K562 (cell line): ENCODE data around the gene CEBPA. TPM values are rescaled to one million over a fixed set of nuclear protein-coding genes. Genes with fewer than 3 reads are reported as not detected.

ENCODE experiments used
- ATAC-seq: fragments of 200-7000 bp; cut with Tn5 transposase; 3 replicates; pipeline ENCODE4 v1.9.1; 2020; ENCODE audit warnings: moderate library complexity
- BruUV-seq: library from RNA; stranded (reverse); fragments of 400-500 nt; replicated peaks from 2 replicates; lab custom pipeline; 2021; lab: Mats Ljungman, UMichigan
- CTCF ChIA-PET: fragments of 300-600 bp; formaldehyde crosslinking; extraction: SDS; loops from one replicate; lab custom pipeline; 2021; ENCODE audit warnings: low intra/inter-chr PET ratio; lab: Yijun Ruan, JAX
- POLR2A ChIA-PET: fragments of 300-600, 350-650 bp; sonication (Branson Sonifier 250); formaldehyde crosslinking; extraction: SDS; loops from one replicate; lab custom pipeline; 2021; ENCODE audit warnings: antibody characterized with exemption, inconsistent platforms; lab: Yijun Ruan, JAX
- DNase-seq, 4 experiments: peaks; one replicate each; pipeline versions ENCODE4 v3.0.0 to v3.0.0-alpha.2; 2011 to 2018; ENCODE audit warnings: low spot score in 3 of 4, mixed read lengths in 3 of 4; ENCODE audit errors: extremely low read depth in 1 of 4
- FAIRE-seq: peaks from 2 replicates; lab custom pipeline; 2011; peaks lifted over from hg19 to GRCh38; lab: Jason Lieb, UNC
- H2AFZ ChIP-seq: 2 replicates; pipeline ENCODE4 v1.6.0; 2011; ENCODE audit warnings: low read depth, low read length, control low read depth, inconsistent platforms
- H3K27ac ChIP-seq: fragments of 200-600 bp; 3 replicates; pipeline ENCODE4 v1.8.0; 2011; ENCODE audit warnings: low read depth, mild to moderate bottlenecking, control low read depth, inconsistent platforms, low read length, moderate library complexity, mixed read lengths; ENCODE audit errors: extremely low read depth
- H3K27me3 ChIP-seq, 2 experiments: fragments of 300-600 bp in 1 of 2; 2 replicates in 1 of 2; 3 replicates in 1 of 2; pipeline versions ENCODE4 v1.6.0 to v1.8.0; 2011; ENCODE audit warnings: inconsistent platforms in 2 of 2, low read length in 2 of 2, mild to moderate bottlenecking in 1 of 2, mixed read lengths in 1 of 2, moderate library complexity in 1 of 2; ENCODE audit not compliant: control insufficient read depth in 2 of 2, insufficient read depth in 2 of 2
- H3K36me3 ChIP-seq: fragments of 300-600 bp; 3 replicates; pipeline ENCODE4 v1.8.0; 2011; ENCODE audit warnings: mild to moderate bottlenecking, low read length, inconsistent platforms; ENCODE audit not compliant: control insufficient read depth, insufficient read depth
- H3K4me1 ChIP-seq, 2 experiments: fragments of 200-600 bp in 1 of 2; replicated peaks in 1 of 2; 2 replicates in 1 of 2; 3 replicates in 1 of 2; pipeline versions ENCODE4 v1.5.1 to v1.8.0; 2011; ENCODE audit warnings: inconsistent platforms in 2 of 2, low read length in 2 of 2, mild to moderate bottlenecking in 1 of 2, mixed read lengths in 1 of 2, moderate library complexity in 1 of 2; ENCODE audit not compliant: control insufficient read depth in 2 of 2, insufficient read depth in 2 of 2
- H3K4me2 ChIP-seq: 2 replicates; pipeline ENCODE4 v1.6.1; 2011; ENCODE audit warnings: low read length, control low read depth, inconsistent platforms, mixed read lengths; ENCODE audit not compliant: insufficient read depth
- H3K4me3 ChIP-seq: fragments of 200-600 bp; sonication (generic), shearing (Covaris generic); 2 replicates; pipeline ENCODE4 v1.5.1; 2016; ENCODE audit warnings: control low read depth, inconsistent platforms
- H3K79me2 ChIP-seq: fragments of 200-600 bp; 3 replicates; pipeline ENCODE4 v1.8.0; 2011; ENCODE audit warnings: low read length, inconsistent platforms; ENCODE audit not compliant: control insufficient read depth, insufficient read depth
- H3K9ac ChIP-seq, 2 experiments: 2 replicates each; pipeline versions ENCODE4 v1.6.0 to v1.6.1; 2011; ENCODE audit warnings: low read depth in 2 of 2, low read length in 2 of 2, control low read depth in 1 of 2, inconsistent platforms in 1 of 2, mild to moderate bottlenecking in 1 of 2, mixed read lengths in 1 of 2; ENCODE audit not compliant: insufficient read depth in 1 of 2
- H3K9me1 ChIP-seq: one replicate; pipeline ENCODE4 v1.6.0; 2011; ENCODE audit warnings: inconsistent platforms, mild to moderate bottlenecking, low read length, moderate library complexity; ENCODE audit not compliant: control insufficient read depth, insufficient read depth
- H3K9me3 ChIP-seq: replicated peaks from 2 replicates; pipeline ENCODE4 v1.5.1; 2011; ENCODE audit warnings: low read depth, low read length, inconsistent platforms; ENCODE audit not compliant: control insufficient read depth, insufficient read depth
- H4K20me1 ChIP-seq: replicated peaks from 2 replicates; pipeline ENCODE4 v1.6.1; 2011; ENCODE audit warnings: low read length, inconsistent platforms, mixed read lengths; ENCODE audit not compliant: control insufficient read depth, insufficient read depth
- DACH1 ChIP-seq: fragments of 450-650 bp; IDR thresholded peaks from 2 replicates; pipeline ENCODE4 v1.6.1; 2018; ENCODE audit not compliant: partially characterized antibody
- DPF2 ChIP-seq: fragments of 450-650 bp; IDR thresholded peaks from 2 replicates; pipeline ENCODE4 v1.6.1; 2016
- ETS2 ChIP-seq: IDR thresholded peaks from 2 replicates; pipeline ENCODE4 v1.6.1; 2016; ENCODE audit warnings: borderline replicate concordance, missing genetic modification characterization, mild to moderate bottlenecking, moderate library complexity, missing compliant biosample characterization; ENCODE audit not compliant: poor library complexity, severe bottlenecking
- KLF16 ChIP-seq: IDR thresholded peaks from 2 replicates; pipeline ENCODE4 v1.6.1; 2016; ENCODE audit warnings: antibody characterized with exemption
- MED1 ChIP-seq: sonication (generic); formaldehyde crosslinking; IDR thresholded peaks from 2 replicates; pipeline ENCODE4 v1.8.1; 2023; ENCODE audit warnings: missing genetic modification reagents, borderline replicate concordance
- MIER1 ChIP-seq: fragments of 450-650 bp; IDR thresholded peaks from 2 replicates; pipeline ENCODE4 v1.6.1; 2016; ENCODE audit warnings: antibody characterized with exemption, mild to moderate bottlenecking, low read depth
- MYNN ChIP-seq, 2 experiments: sonication (generic); formaldehyde crosslinking in 1 of 2; IDR thresholded peaks; 2 replicates each; pipeline versions ENCODE4 v1.5.0 to v1.6.1; 2016 to 2020; ENCODE audit warnings: antibody characterized with exemption in 1 of 2, missing genetic modification reagents in 1 of 2
- NFRKB ChIP-seq: fragments of 450-650 bp; IDR thresholded peaks from 2 replicates; pipeline ENCODE4 v1.6.1; 2016; ENCODE audit warnings: low read depth
- NR2C1 ChIP-seq, 2 experiments: fragments of 450-650 bp; IDR thresholded peaks; 2 replicates each; pipeline ENCODE4 v1.6.1; 2017; ENCODE audit warnings: mild to moderate bottlenecking in 2 of 2, antibody characterized with exemption in 1 of 2, inconsistent platforms in 1 of 2, missing compliant biosample characterization in 1 of 2, missing genetic modification characterization in 1 of 2
- POLR2H ChIP-seq: IDR thresholded peaks from 2 replicates; pipeline ENCODE4 v1.6.1; 2016; ENCODE audit warnings: missing genetic modification characterization, low read depth, mild to moderate bottlenecking, control low read depth, missing compliant biosample characterization, moderate library complexity
- RBFOX2 ChIP-seq: fragments of 200-400 bp; formaldehyde crosslinking; IDR thresholded peaks from 2 replicates; pipeline ENCODE4 v1.6.1; 2017; ENCODE audit warnings: low read depth, mild to moderate bottlenecking, low read length, moderate library complexity
- SOX6 ChIP-seq: fragments of 450-650 bp; IDR thresholded peaks from 2 replicates; pipeline ENCODE4 v1.6.1; 2014; ENCODE audit warnings: mild to moderate bottlenecking
- ZNF175 ChIP-seq: fragments of 200-800 bp; sonication (Bioruptor generic); IDR thresholded peaks from 2 replicates; pipeline ENCODE4 v1.6.1; 2016; ENCODE audit warnings: low read depth, mild to moderate bottlenecking, missing genetic modification characterization, missing compliant biosample characterization
- WGBS: fragments of 100-300 bp; shearing (Covaris generic); methylation state at CpG from one replicate; pipeline ENCODE4 v1.1.6; 2016; ENCODE audit warnings: low coverage, mixed read lengths; ENCODE audit not compliant: insufficient coverage; ENCODE audit errors: missing lambda C conversion rate; 5-methylcytosine and 5-hydroxymethylcytosine counted together
- in situ Hi-C: fragments of 300-500 bp; cut with MboI; formaldehyde crosslinking; loops from 4 replicates; pipeline ENCODE4 v1.15.0; 2018; ENCODE audit warnings: inconsistent platforms, mixed read lengths
- intact Hi-C: fragments of 100-400 bp; cut with micrococcal nuclease; formaldehyde crosslinking; loops from 2 replicates; pipeline ENCODE4 v1.14.2; 2022
- polyA plus RNA-seq, 8 experiments: library from polyadenylated mRNA; depleted of rRNA in 4 of 8; stranded (reverse) in 5 of 8; unstranded in 3 of 8; fragments of >200 nt; fragmentation: Nextera tagmentation in 2 of 8; fragmentation: Illumina TruSeq in 1 of 8; extraction: Ambion mirVana in 2 of 8; extraction: Trizol in 1 of 8; gene quantifications; 2 replicates each; pipeline versions ENCODE4 v1.2.1 to v1.2.3, GENCODE V29; 2011 to 2014; ENCODE audit warnings: inconsistent platforms in 1 of 8, missing spikeins in 1 of 8
- total RNA-seq, 7 experiments: library from RNA; depleted of rRNA in 6 of 7; stranded (reverse); fragments of >200 nt in 6 of 7; fragmentation: Illumina TruSeq in 2 of 7; extraction: Trizol in 2 of 7; gene quantifications; 2 replicates each; pipeline versions ENCODE4 v1.2.1 to v1.2.3, GENCODE V29; 2011 to 2021; ENCODE audit warnings: low replicate concordance in 1 of 7
- TF ChIP-seq, protein P1 (sequence below): fragments of 200-400 bp; formaldehyde crosslinking; IDR thresholded peaks from 2 replicates; pipeline ENCODE4 v1.6.1; 2017; ENCODE audit warnings: mild to moderate bottlenecking, low read depth, low read length, moderate library complexity
- TF ChIP-seq, protein P2 (sequence below): sonication (generic); IDR thresholded peaks from 2 replicates; pipeline ENCODE4 v1.6.1; 2016
- TF ChIP-seq, protein P3 (sequence below): sonication (generic); formaldehyde crosslinking; IDR thresholded peaks from 2 replicates; pipeline ENCODE4 v1.8.0; 2022; ENCODE audit warnings: mild to moderate bottlenecking, missing genetic modification reagents

Gene CEBPA
- total and polyA plus RNA-seq, 9 of the 15 experiments (the other 6 are each of a cell fraction or from before 2014, with no cell fraction given), result 0.03 to 0.59 (median 0.15) TPM; not detected in 2

DNA sequence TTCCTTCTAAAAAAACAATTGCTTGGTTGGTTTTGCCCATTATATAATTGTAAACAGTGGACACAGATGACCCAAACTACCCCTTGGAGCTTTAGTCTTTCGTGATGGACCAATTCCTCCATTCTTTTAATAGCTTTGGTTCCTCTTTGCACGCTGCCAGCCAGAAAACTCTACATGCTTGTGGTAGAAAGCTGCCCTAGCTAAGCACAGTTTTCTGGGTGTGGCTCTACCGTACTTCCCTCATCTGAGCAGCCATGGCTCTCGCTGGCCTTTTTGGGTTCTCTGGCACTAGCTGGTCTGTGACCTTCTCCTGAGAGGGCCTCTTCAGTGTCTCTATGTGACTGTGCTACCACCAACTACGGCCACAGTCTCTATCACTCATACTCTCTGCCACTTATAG is 29.9 kb upstream of the CEBPA start (continued):
- TF ChIP-seq RBFOX2, result no peak
- no peak for TF ChIP-seq SOX6
- TF ChIP-seq MED1, result no peak
- no peak for TF ChIP-seq DPF2
- no peak for TF ChIP-seq NR2C1 (IDR thresholded peaks at IDR 0.05)
- no peak for TF ChIP-seq NR2C1 (tag; IDR thresholded peaks at IDR 0.05)
- TF ChIP-seq MYNN (IDR thresholded peaks at IDR 0.05), result no peak
- no peak for TF ChIP-seq MYNN (CRISPR knock-in tag; IDR thresholded peaks at IDR 0.05)

DNA sequence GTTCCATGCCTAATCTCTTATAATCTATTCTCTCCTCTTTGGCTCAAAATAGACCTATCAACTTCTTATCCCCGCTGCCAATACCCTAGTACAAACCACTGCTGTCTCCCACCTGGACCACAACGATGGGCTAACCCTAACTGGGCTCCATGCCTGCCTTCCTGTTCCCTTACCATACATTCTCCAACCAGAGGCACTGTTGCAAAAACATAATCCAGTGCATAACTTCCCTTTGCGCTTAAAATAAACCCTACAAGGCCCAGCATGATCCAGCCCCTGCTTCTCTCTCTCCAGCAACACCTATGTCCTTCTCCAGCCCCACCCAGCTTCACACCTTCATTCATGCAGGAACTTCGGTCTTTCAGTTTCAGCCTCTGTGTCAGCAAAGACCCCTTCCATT is 27.4 kb upstream of the CEBPA start:
- no peaks in the 10 kb centered on the region for H3K9me3 ChIP-seq
- no peaks in the 10 kb centered on the region for H3K36me3 ChIP-seq
- H3K79me2 ChIP-seq, result no peaks in the 10 kb centered on the region
- no peak overlapping the region for H2AFZ ChIP-seq
- no peak overlapping the region for H3K4me2 ChIP-seq
- no peaks in the 10 kb centered on the region for H4K20me1 ChIP-seq
- in situ Hi-C loops, result no loop called here
- POLR2A ChIA-PET, result no interaction called here
- no peaks in the 10 kb centered on the region for H3K4me1 ChIP-seq
- ATAC-seq, result no peak
- no peak for DNase-seq
- no peak for FAIRE-seq
- H3K9ac ChIP-seq, result no peak overlapping the region
- BruUV-seq, result no TSS peak
- peaks cover 5 to 15% of the 10 kb centered on the region in 2 experiments for H3K27me3 ChIP-seq
- CTCF ChIA-PET, result no interaction called here
- no peak overlapping the region for H3K27ac ChIP-seq
- intact Hi-C loops, result no loop called here
- WGBS, result 3% methylated on average over 4 of the region's 4 CpGs
- no peaks in the 10 kb centered on the region for H3K9me1 ChIP-seq
- no peak overlapping the region for H3K4me3 ChIP-seq
- TF ChIP-seq NFRKB, result no peak
- no peak for TF ChIP-seq DACH1
- TF ChIP-seq, protein P1, sequence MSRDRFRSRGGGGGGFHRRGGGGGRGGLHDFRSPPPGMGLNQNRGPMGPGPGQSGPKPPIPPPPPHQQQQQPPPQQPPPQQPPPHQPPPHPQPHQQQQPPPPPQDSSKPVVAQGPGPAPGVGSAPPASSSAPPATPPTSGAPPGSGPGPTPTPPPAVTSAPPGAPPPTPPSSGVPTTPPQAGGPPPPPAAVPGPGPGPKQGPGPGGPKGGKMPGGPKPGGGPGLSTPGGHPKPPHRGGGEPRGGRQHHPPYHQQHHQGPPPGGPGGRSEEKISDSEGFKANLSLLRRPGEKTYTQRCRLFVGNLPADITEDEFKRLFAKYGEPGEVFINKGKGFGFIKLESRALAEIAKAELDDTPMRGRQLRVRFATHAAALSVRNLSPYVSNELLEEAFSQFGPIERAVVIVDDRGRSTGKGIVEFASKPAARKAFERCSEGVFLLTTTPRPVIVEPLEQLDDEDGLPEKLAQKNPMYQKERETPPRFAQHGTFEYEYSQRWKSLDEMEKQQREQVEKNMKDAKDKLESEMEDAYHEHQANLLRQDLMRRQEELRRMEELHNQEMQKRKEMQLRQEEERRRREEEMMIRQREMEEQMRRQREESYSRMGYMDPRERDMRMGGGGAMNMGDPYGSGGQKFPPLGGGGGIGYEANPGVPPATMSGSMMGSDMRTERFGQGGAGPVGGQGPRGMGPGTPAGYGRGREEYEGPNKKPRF, result no peak
- no peak for TF ChIP-seq ETS2 (tag)
- TF ChIP-seq, protein P2, sequence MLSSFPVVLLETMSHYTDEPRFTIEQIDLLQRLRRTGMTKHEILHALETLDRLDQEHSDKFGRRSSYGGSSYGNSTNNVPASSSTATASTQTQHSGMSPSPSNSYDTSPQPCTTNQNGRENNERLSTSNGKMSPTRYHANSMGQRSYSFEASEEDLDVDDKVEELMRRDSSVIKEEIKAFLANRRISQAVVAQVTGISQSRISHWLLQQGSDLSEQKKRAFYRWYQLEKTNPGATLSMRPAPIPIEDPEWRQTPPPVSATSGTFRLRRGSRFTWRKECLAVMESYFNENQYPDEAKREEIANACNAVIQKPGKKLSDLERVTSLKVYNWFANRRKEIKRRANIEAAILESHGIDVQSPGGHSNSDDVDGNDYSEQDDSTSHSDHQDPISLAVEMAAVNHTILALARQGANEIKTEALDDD, result no peak
- no peak for TF ChIP-seq POLR2H (tag)
- no peak for TF ChIP-seq KLF16
- no peak for TF ChIP-seq ZNF175 (CRISPR knock-in tag)
- no peak for TF ChIP-seq MIER1
- TF ChIP-seq, protein P3, sequence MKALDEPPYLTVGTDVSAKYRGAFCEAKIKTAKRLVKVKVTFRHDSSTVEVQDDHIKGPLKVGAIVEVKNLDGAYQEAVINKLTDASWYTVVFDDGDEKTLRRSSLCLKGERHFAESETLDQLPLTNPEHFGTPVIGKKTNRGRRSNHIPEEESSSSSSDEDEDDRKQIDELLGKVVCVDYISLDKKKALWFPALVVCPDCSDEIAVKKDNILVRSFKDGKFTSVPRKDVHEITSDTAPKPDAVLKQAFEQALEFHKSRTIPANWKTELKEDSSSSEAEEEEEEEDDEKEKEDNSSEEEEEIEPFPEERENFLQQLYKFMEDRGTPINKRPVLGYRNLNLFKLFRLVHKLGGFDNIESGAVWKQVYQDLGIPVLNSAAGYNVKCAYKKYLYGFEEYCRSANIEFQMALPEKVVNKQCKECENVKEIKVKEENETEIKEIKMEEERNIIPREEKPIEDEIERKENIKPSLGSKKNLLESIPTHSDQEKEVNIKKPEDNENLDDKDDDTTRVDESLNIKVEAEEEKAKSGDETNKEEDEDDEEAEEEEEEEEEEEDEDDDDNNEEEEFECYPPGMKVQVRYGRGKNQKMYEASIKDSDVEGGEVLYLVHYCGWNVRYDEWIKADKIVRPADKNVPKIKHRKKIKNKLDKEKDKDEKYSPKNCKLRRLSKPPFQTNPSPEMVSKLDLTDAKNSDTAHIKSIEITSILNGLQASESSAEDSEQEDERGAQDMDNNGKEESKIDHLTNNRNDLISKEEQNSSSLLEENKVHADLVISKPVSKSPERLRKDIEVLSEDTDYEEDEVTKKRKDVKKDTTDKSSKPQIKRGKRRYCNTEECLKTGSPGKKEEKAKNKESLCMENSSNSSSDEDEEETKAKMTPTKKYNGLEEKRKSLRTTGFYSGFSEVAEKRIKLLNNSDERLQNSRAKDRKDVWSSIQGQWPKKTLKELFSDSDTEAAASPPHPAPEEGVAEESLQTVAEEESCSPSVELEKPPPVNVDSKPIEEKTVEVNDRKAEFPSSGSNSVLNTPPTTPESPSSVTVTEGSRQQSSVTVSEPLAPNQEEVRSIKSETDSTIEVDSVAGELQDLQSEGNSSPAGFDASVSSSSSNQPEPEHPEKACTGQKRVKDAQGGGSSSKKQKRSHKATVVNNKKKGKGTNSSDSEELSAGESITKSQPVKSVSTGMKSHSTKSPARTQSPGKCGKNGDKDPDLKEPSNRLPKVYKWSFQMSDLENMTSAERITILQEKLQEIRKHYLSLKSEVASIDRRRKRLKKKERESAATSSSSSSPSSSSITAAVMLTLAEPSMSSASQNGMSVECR (CRISPR knock-in tag), result no peak
